WTC11 (cell line): Measurements from ENCODE around the gene LPCAT1. TPM values are rescaled to one million over a fixed set of nuclear protein-coding genes. Genes with fewer than 3 reads are reported as not detected.

Experiments
- ATAC-seq: fragments of 200-7000 bp; cut with Tn5 transposase; 2 replicates; pipeline ENCODE4 v1.10.0; 2021; ENCODE audit warnings: mild to moderate bottlenecking, moderate library complexity
- CTCF ChIA-PET: fragments of 300-600 bp; sonication (Branson Sonifier 250); formaldehyde crosslinking; loops from one replicate; lab custom pipeline; 2021; ENCODE audit warnings: antibody characterized with exemption; lab: Charles Lee
- POLR2A ChIA-PET: fragments of 350-600 bp; sonication (Branson Sonifier 250); formaldehyde crosslinking; loops from one replicate; lab custom pipeline; 2021; ENCODE audit warnings: antibody characterized with exemption; lab: Charles Lee
- DNase-seq: peaks from one replicate; pipeline ENCODE4 v3.0.0; 2021; ENCODE audit warnings: low spot score
- H3K27ac Mint-ChIP-seq: 2 replicates; pipeline ENCODE4 v1.8.0; 2021; ENCODE audit warnings: mixed read lengths
- H3K27me3 Mint-ChIP-seq: 2 replicates; pipeline ENCODE4 v1.8.0; 2021; ENCODE audit warnings: low read depth, mild to moderate bottlenecking, moderate library complexity, mixed read lengths
- H3K36me3 Mint-ChIP-seq: 2 replicates; pipeline ENCODE4 v1.8.0; 2021; ENCODE audit warnings: mixed read lengths
- H3K4me1 Mint-ChIP-seq: 2 replicates; pipeline ENCODE4 v1.8.0; 2022; ENCODE audit warnings: mixed read lengths
- H3K4me3 Mint-ChIP-seq: 2 replicates; pipeline ENCODE4 v1.8.0; 2021; ENCODE audit warnings: mild to moderate bottlenecking, moderate library complexity, mixed read lengths
- H3K9me3 Mint-ChIP-seq: 2 replicates; pipeline ENCODE4 v1.8.0; 2021; ENCODE audit warnings: mixed read lengths
- CREB1 ChIP-seq: sonication (generic); formaldehyde crosslinking; IDR thresholded peaks from 2 replicates; pipeline ENCODE4 v1.8.0; 2023; ENCODE audit warnings: mild to moderate bottlenecking, missing genetic modification reagents
- CREM ChIP-seq: sonication (generic); formaldehyde crosslinking; IDR thresholded peaks from 2 replicates; pipeline ENCODE4 v1.8.1; 2022; ENCODE audit warnings: mild to moderate bottlenecking, missing genetic modification reagents, moderate library complexity
- HMGXB4 ChIP-seq: sonication (generic); formaldehyde crosslinking; IDR thresholded peaks from 2 replicates; pipeline ENCODE4 v1.8.1; 2023; ENCODE audit warnings: mild to moderate bottlenecking, moderate library complexity, missing genetic modification reagents
- IRF1 ChIP-seq: sonication (generic); formaldehyde crosslinking; IDR thresholded peaks from 2 replicates; pipeline ENCODE4 v1.8.0; 2023; ENCODE audit warnings: missing genetic modification reagents
- MLX ChIP-seq: sonication (generic); formaldehyde crosslinking; IDR thresholded peaks from 2 replicates; pipeline ENCODE4 v1.8.1; 2023; ENCODE audit warnings: mild to moderate bottlenecking, missing genetic modification reagents, moderate library complexity
- MXD4 ChIP-seq: fragments of 250-450 bp; sonication (Bioruptor Pico); IDR thresholded peaks from 2 replicates; pipeline ENCODE4 v1.8.0; 2021; ENCODE audit warnings: mild to moderate bottlenecking, moderate library complexity, borderline replicate concordance
- SMAD3 ChIP-seq: sonication (generic); formaldehyde crosslinking; IDR thresholded peaks from 2 replicates; pipeline ENCODE4 v1.8.0; 2022; ENCODE audit warnings: missing genetic modification reagents, mild to moderate bottlenecking, borderline replicate concordance
- SOX15 ChIP-seq: fragments of 250-450 bp; sonication (Bioruptor Pico); IDR thresholded peaks from 2 replicates; pipeline ENCODE4 v1.9.0; 2021; ENCODE audit warnings: mild to moderate bottlenecking
- USF2 ChIP-seq: sonication (generic); formaldehyde crosslinking; IDR thresholded peaks from 2 replicates; pipeline ENCODE4 v1.8.1; 2023; ENCODE audit warnings: mild to moderate bottlenecking, missing genetic modification reagents, moderate library complexity
- ZBTB21 ChIP-seq: sonication (generic); formaldehyde crosslinking; IDR thresholded peaks from 2 replicates; pipeline ENCODE4 v1.8.1; 2023; ENCODE audit warnings: mild to moderate bottlenecking, missing genetic modification reagents, borderline replicate concordance
- ZNF219 ChIP-seq: sonication (generic); formaldehyde crosslinking; IDR thresholded peaks from 2 replicates; pipeline ENCODE4 v1.8.0; 2023; ENCODE audit warnings: missing genetic modification reagents, mild to moderate bottlenecking, borderline replicate concordance
- ZNF281 ChIP-seq: sonication (generic); formaldehyde crosslinking; IDR thresholded peaks from 2 replicates; pipeline ENCODE4 v1.8.0; 2023; ENCODE audit warnings: mild to moderate bottlenecking, missing genetic modification reagents
- ZNF532 ChIP-seq: fragments of 250-450 bp; sonication (Bioruptor Pico); IDR thresholded peaks from 2 replicates; pipeline ENCODE4 v1.9.0; 2021; ENCODE audit warnings: mild to moderate bottlenecking, borderline replicate concordance
- total RNA-seq: library from RNA; stranded (reverse); gene quantifications from 3 replicates; pipeline ENCODE4 v1.2.3, GENCODE V29; 2021

The LPCAT1 gene
- total RNA-seq, 1 experiment from 2014 or later = 206 TPM

GRCh38 chr5:1428107-1428506, 95.7 kb downstream of the LPCAT1 start:
- no peak for TF ChIP-seq SOX15 (CRISPR knock-in tag)
- TF ChIP-seq CREB1 = no peak
- no peak for TF ChIP-seq SMAD3 (CRISPR knock-in tag)
- no peak for TF ChIP-seq MLX (CRISPR knock-in tag)
- no peak for TF ChIP-seq CREM (CRISPR knock-in tag)
- no peak for TF ChIP-seq USF2
- TF ChIP-seq ZNF219 = no peak
- TF ChIP-seq HMGXB4 = no peak
- TF ChIP-seq MXD4 (CRISPR knock-in tag) = no peak
- TF ChIP-seq IRF1 (CRISPR knock-in tag) = no peak
- no peak for TF ChIP-seq ZNF532 (CRISPR knock-in tag)
- TF ChIP-seq ZNF281 = no peak
- TF ChIP-seq, all 79 proteins: peak for 0
- Mint-ChIP-seq H3K36me3 (peaks cover 29% of the 10 kb centered on the region), H3K9me3 (peaks cover 66% of the 10 kb centered on the region), H3K27me3 (peaks cover 18% of the 10 kb centered on the region), H3K27ac (no peak overlapping the region), H3K4me3 (no peak overlapping the region), H3K4me1 (no peaks in the 10 kb centered on the region)
- ChIA-PET POLR2A (no interaction called here), CTCF (no interaction called here)
- ATAC-seq = no peak
- DNase-seq = no peak

GRCh38 chr5:1424716-1425115, 99.0 kb downstream of the LPCAT1 start:
- no peaks in the 10 kb centered on the region for H3K4me1 Mint-ChIP-seq
- no peak overlapping the region for H3K27ac Mint-ChIP-seq
- no peak overlapping the region for H3K4me3 Mint-ChIP-seq
- no peak for ATAC-seq
- CTCF ChIA-PET = interaction anchor here (1.8 kb wide), 1 partner anchor 45 kb away, joined by 7 read pairs; no protein-coding TSS in a partner anchor
- peaks cover 10% of the 10 kb centered on the region for H3K27me3 Mint-ChIP-seq
- no peak for DNase-seq
- peaks cover 20% of the 10 kb centered on the region for H3K36me3 Mint-ChIP-seq
- POLR2A ChIA-PET = no interaction called here
- peaks cover 60% of the 10 kb centered on the region for H3K9me3 Mint-ChIP-seq
- TF ChIP-seq SOX15 (CRISPR knock-in tag) (no peak), ZBTB21 (no peak), CREB1 (no peak)
- TF ChIP-seq, all 79 proteins: peak for 0
